Left renal pelvis (tissue), 4 donors: ENCODE data around the gene RAPGEF3. TPM values are rescaled to one million over a fixed set of nuclear protein-coding genes. Genes with fewer than 3 reads are reported as not detected.

Experiments used
- DNase-seq, 4 donors: peaks; one replicate each; pipeline ENCODE4 v3.0.0-alpha.2; 2013; ENCODE audit warnings: low read depth in 4 of 4, low spot score in 3 of 4
- polyA plus RNA-seq, 4 donors: library from polyadenylated mRNA; unstranded; fragments of 120-200 nt; gene quantifications; one replicate each; pipeline ENCODE4 v1.2.1, GENCODE V29; 2013; ENCODE audit not compliant: insufficient read length in 4 of 4

RAPGEF3 gene
- polyA plus RNA-seq, 4 donors = 10.8 to 115 (median 60.0) TPM

- no peak for DNase-seq
Measured at GRCh38 chr12:47790676-47791350, 32.1 kb upstream of the RAPGEF3 start.

GRCh38 chr12:47789712-47790489, 31.2 kb upstream of the RAPGEF3 start:
- DNase-seq = no peak

GRCh38 chr12:47789141-47789540, 30.5 kb upstream of the RAPGEF3 start:
- no peak for DNase-seq

- DNase-seq = no peak
Measured at GRCh38 chr12:47787596-47788319, 29.1 kb upstream of the RAPGEF3 start.

- DNase-seq = no peak
Measured at GRCh38 chr12:47786662-47787280, 28.1 kb upstream of the RAPGEF3 start.

GRCh38 chr12:47785887-47786661, 27.4 kb upstream of the RAPGEF3 start:
- no peak for DNase-seq

GRCh38 chr12:47785036-47785886, 26.6 kb upstream of the RAPGEF3 start:
- DNase-seq = no peak

- no peak for DNase-seq
Measured at GRCh38 chr12:47783821-47784819, 25.4 kb upstream of the RAPGEF3 start.

GRCh38 chr12:47783024-47783755, 24.5 kb upstream of the RAPGEF3 start:
- DNase-seq = no peak

- DNase-seq = no peak
Measured at GRCh38 chr12:47782372-47782770, 23.7 kb upstream of the RAPGEF3 start.

- no peak for DNase-seq
Measured at GRCh38 chr12:47781479-47782371, 23.0 kb upstream of the RAPGEF3 start.

GRCh38 chr12:47779943-47780504, 21.3 kb upstream of the RAPGEF3 start:
- no peak for DNase-seq

- peak; percentile 57 to 80 (median 74) for DNase-seq
Measured at GRCh38 chr12:47779301-47779942, 20.7 kb upstream of the RAPGEF3 start.

GRCh38 chr12:47778881-47779280, 20.2 kb upstream of the RAPGEF3 start:
- DNase-seq = no peak

GRCh38 chr12:47777741-47778558, 19.3 kb upstream of the RAPGEF3 start:
- DNase-seq = no peak
